GM18907 (cell line): ENCODE results near the gene TCF3.
"Not testable (repeated sequence)": the region's sequence is repeated elsewhere in the genome, so short reads cannot be mapped to it uniquely, and the experiment has no call there.

Experiments used
- ATAC-seq: cut with Tn5 transposase; IDR thresholded peaks from one replicate; pipeline ENCODE4 v1.9.1; 2021; ENCODE audit warnings: mild to moderate bottlenecking, moderate library complexity; ENCODE audit not compliant: unreplicated experiment

Gene TCF3

DNA sequence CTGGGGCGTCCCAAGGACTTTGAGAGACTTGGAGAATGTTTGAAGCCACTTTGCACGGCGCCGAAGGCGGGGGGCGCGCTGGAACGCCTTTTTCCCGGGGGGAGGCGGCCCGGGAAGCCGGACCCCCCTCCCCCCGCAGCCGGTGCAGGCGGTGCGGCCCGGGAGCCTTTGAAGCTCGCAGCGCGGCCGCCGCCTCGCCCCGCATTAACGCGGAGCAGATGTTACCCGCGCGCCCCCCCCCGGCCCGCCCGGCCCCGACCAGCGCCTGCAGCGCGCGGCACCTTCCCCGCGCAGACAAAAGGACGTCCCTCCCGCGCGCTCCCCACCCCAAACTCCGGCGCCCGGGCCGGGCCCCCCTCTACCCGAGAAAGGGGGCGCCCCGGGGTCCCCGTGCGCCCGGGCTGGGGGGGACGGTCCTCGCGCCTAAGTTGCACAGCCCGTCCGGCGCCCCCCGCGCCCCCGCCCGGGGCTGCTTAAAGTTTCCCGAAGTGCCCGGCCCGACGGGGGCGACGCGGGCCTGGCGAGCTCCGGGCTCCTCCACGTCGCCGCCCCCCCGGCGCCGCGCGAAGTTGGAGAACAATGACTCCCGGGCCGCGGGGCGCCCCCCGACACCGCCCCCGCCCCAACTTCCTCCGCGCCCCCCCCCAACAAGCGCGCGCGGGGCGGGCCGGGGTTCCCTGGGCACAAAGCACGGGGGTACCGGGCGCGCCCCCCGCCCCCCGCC is 685 bp downstream of the TCF3 start:
- ATAC-seq = no peak

GRCh38 chr19:1650650-1651567 is 1.5 kb downstream of the TCF3 start:
- ATAC-seq = no peak

- ATAC-seq = no peak
These were observed 2.4 kb downstream of the TCF3 start for GRCh38 chr19:1649706-1650649.

DNA sequence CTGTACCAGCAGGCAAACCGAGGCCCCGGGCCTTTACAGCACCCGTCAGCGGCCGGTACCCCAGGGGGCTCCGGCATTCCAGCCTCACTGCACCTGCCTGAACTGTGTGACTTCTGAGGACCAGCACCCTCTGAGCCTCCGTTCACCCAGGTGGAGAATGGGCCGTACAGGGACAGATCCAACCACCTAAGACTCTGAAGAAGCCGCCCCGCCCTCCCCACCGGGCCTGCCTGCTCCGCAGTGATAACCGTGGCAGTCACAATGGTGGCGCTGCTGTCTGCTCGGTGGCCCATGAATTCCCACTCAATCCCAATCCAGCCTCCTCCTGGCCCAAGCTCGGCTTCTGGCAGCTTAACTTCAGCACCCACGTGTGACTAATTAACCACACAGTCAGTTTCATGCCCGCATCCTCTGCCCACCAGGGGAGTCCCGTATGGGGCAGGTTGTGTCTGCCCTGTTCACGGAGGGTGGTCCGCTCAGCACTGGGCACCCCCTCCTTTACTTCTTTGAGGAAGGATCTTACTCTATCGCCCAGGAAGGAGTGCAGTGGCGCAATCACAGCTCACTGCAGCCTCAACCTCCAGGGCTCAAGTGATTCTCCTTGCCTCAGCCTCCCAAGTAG is 3.4 kb downstream of the TCF3 start:
- ATAC-seq = peak; percentile 1

- peak; percentile 42 for ATAC-seq
These were observed 4.0 kb downstream of the TCF3 start for GRCh38 chr19:1648459-1648849.

GRCh38 chr19:1647501-1648458 is 4.6 kb downstream of the TCF3 start:
- ATAC-seq = no peak

DNA sequence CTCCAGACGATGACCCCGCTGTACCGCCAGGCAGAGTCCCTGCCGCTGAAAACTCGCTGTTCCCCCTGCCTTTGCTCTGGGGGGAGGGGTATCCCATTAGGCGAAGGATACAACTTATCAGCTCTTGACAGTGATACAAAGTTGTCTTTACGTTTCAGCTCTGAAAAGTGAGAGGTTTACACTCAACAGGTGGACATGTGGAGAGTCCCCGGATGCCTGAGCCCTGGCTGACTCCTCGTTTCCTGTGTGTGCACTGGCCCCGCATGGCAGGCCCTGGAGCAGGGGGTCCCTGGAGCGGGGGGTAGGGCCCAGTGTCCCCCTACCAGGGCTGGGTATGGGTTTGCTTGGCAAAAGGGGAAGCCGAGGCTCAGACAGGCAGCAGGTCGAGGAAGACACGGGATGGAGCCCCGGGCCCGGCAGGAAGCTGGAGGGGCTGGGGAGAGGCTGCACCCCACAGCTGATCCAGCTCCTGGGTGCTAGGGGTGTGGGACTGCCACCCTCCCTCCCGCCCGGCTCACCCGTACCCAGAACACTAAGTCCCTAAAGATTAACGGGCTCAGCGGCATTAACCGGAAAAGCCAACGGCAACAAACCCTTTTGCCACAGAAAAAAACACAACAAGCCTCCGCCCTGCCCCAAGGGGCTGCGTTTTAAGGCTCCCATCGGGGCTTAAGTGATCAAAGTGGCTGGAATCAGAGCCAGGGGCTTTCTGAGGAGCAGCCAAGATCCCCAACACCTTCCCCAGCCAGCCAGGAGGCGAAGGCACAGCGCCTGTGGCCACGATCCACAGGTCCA is 5.6 kb downstream of the TCF3 start:
- ATAC-seq = no peak

GRCh38 chr19:1646149-1646548 is 6.3 kb downstream of the TCF3 start:
- ATAC-seq = no peak

GRCh38 chr19:1645299-1645698 is 7.1 kb downstream of the TCF3 start:
- ATAC-seq = no peak

DNA sequence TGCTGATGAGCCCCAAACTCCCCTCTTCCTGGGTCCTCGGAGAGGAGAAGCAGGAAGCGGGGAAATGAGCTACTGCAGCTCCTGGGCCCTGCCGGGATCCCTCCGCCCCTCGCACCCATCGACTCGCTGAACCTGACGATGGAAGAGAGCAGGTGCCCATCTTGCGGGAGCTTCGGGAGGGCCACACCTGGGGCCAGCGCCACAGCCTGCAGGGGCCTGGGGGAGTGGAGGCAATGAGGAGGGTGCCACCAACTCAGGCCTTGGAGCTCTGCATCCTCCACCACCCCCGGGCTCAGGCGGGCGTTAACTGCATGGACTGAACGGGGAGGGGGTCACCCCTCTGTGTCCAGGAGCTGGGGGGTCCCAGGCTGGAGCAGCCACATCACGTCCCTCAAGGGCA is 8.3 kb downstream of the TCF3 start:
- ATAC-seq = no peak

- not testable (repeated sequence) for ATAC-seq
These were observed 11.4 kb downstream of the TCF3 start for GRCh38 chr19:1640893-1641448.

DNA sequence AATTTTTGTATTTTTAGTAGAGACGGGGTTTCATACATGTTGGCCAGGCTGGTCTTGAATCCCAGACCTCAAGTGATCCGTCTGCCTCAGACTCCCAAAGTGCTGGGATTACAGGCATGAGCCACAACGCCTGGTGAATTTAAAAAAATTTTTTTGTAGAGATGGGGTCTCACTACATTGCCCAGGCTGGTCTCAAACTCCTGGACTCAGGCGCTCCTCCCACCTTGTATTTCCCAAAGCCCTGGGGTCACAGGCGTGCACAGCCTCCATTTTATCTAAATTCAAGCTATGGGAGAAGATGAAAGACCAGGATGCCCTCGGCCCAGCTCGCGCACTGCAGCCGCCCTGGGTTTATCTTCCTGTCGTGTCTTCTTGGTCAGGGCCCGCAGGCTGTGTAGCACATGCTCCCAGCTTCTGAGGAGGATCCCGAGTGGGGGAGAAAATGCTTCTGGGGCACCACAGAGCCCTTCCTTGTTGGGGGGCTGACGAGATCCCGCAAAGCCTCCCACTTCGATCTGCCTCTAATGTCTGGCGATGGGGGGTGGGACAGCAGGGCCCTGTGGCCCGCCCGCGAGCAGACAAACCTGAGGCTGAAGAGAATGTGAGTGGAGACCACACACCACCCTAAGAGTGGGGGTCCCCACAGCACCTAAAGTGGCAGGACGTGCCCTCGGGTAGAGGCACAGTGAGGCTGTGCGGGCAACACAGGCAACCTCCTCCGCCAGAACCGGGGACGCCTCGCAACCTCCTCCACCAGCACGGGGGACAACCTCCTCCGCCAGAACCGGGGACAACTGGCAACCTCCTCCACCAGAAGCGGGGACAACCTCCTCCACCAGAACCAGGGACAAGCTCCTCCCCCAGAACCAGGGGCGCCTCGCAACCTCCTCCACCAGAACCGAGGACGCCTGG is 15.8 kb downstream of the TCF3 start:
- ATAC-seq = no peak

DNA sequence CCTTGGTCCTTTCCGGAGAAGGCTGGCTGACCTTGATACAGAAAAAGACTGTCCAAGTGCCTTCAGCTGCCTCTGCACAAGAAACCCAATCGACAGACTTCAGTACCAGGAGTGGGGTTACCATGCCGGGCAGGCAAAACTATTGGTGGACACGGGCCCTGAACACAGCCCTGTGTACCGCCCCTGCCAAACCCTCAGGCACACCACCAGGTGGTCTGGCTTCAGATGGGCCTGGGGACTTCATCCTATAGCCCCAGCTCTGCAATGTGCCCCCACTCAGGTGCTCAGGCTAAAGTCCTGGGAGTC is 17.5 kb downstream of the TCF3 start:
- ATAC-seq = no peak

GRCh38 chr19:1634242-1634937 is 18.0 kb downstream of the TCF3 start:
- no peak for ATAC-seq

GRCh38 chr19:1633269-1633826 is 19.1 kb downstream of the TCF3 start:
- no peak for ATAC-seq

- no peak for ATAC-seq
These were observed 19.8 kb downstream of the TCF3 start for GRCh38 chr19:1632462-1633268.
